CD4-positive, alpha-beta T cell treated with Interleukin-15 for 4 hours (primary cell): ENCODE measurements around the gene LONRF3.
A peak's percentile ranks its signal among the peaks of the same experiment; 100 is the strongest.
"Not testable (repeated sequence)": the region's sequence is repeated elsewhere in the genome, so short reads cannot be mapped to it uniquely, and the experiment has no call there.

Experiments used
- DNase-seq: peaks from one replicate; pipeline ENCODE4 v3.0.0-alpha.2; 2020; ENCODE audit warnings: low spot score

Gene LONRF3

GRCh38 chrX:118988911-118989310 is 14.5 kb downstream of the LONRF3 start:
- no peak for DNase-seq

- no peak for DNase-seq
Measured at GRCh38 chrX:118989886-118990285, 15.5 kb downstream of the LONRF3 start.

- DNase-seq, result no peak
Measured at GRCh38 chrX:118990512-118991227, 16.3 kb downstream of the LONRF3 start.

- DNase-seq, result peak; percentile 18
Measured at GRCh38 chrX:118992441-118993121, 18.2 kb downstream of the LONRF3 start.

GRCh38 chrX:119003462-119003861 is 29.0 kb downstream of the LONRF3 start:
- no peak for DNase-seq

- peak; percentile 37 for DNase-seq
Measured at GRCh38 chrX:119004920-119005524, 30.6 kb downstream of the LONRF3 start.

GRCh38 chrX:119007189-119007770 is 32.9 kb downstream of the LONRF3 start:
- DNase-seq, result no peak

- DNase-seq, result peak; percentile 4
Measured at GRCh38 chrX:119008110-119008744, 33.8 kb downstream of the LONRF3 start.

- DNase-seq, result no peak
Measured at GRCh38 chrX:119009071-119009470, 34.7 kb downstream of the LONRF3 start.

- no peak for DNase-seq
Measured at GRCh38 chrX:119010491-119010890, 36.1 kb downstream of the LONRF3 start.

- no peak for DNase-seq
Measured at GRCh38 chrX:119013164-119013563, 38.7 kb downstream of the LONRF3 start.

GRCh38 chrX:119015407-119016237 is 41.2 kb downstream of the LONRF3 start:
- DNase-seq, result peak; percentile 1

GRCh38 chrX:119017077-119017476 is 42.7 kb downstream of the LONRF3 start:
- DNase-seq, result no peak

GRCh38 chrX:119025900-119026299 is 51.5 kb downstream of the LONRF3 start:
- DNase-seq, result no peak

- DNase-seq, result not testable (repeated sequence)
Measured at GRCh38 chrX:119026344-119026743, 51.9 kb downstream of the LONRF3 start.

- not testable (repeated sequence) for DNase-seq
Measured at GRCh38 chrX:119027960-119028732, 53.7 kb downstream of the LONRF3 start.

GRCh38 chrX:119028733-119029330 is 54.4 kb downstream of the LONRF3 start:
- no peak for DNase-seq

- DNase-seq, result not testable (repeated sequence)
Measured at GRCh38 chrX:119029656-119030055, 55.2 kb downstream of the LONRF3 start.

- no peak for DNase-seq
Measured at GRCh38 chrX:119030990-119031389, 56.6 kb downstream of the LONRF3 start.
